GM21367 (cell line): ENCODE data around the gene CISD1.

Experiments used
- ATAC-seq: cut with Tn5 transposase; IDR thresholded peaks from one replicate; pipeline ENCODE4 v1.9.1; 2021; ENCODE audit not compliant: unreplicated experiment

The CISD1 gene

DNA sequence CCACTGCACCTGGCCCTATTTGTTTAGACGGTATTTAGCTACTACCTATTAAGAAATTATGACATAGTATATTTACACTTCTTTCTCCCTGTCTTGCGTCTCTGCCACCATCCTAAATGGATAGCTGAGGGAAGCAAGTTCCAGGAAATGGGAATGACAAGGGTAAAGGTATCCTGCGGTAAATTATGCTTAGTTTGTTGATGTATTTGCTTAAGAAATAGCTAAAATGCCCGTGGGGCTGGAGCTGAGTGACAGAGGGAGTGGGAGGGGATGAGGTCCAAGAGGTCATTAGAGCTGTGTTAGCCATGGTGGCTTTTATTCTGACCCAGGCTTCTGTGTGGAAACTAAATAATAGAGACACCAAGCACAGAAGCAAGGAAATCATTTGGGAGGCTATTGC, 36.9 kb downstream of the CISD1 start:
- ATAC-seq: no peak

DNA sequence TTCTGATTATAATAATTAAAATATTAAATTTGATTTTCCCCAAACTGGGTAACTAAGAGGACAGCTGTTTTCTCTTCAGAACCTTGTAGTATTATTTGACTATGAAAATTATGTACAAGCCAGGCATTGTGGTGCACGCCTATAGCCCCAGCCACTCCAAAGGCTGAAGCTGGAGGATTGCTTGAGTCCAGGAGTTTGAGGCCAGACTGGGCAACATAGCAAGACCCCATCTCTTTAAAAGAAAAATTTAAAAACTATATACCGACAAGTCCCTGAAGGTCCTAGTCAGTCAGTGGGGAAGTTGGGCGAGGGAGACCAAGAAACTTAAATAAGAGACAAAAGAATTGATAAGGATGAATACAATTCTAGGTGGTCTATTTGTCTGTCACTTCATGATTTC, 38.7 kb downstream of the CISD1 start:
- ATAC-seq: no peak

DNA sequence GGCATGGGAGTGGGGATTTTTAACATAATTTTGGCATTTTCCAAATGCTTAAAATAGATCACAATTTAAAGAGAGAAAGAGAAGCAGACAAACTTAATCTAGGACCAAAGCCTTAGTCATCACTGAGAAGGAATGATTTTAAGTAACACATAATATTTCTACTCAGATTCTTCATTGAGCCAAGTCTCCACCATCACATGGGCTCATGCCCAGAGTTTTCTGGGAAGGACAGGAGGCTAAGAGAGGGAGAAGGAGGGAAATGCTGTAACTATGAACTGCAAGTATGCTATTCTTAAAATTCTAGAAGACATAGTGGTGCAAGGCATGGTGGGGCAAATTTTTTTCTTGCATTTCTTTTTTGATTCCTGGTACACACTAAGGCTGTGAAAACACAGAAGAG, 42.1 kb downstream of the CISD1 start:
- no peak for ATAC-seq

DNA sequence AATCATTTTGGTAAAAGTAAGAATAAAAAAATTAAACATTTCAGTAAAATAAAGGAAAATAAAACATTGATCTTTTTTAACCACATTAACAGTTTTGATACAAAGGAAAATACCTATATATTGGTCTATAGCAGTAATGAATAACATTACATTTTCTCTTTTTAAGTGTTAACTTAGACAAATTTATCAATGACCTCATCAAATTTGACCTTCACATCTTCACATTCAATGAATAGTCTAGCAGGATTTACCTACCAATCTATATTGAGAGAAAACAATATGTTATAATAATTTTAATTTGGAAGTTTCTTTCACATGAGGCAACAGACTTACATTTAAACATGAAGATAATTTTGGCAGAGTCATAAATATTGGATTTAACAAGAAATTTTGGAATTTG, 47.9 kb downstream of the CISD1 start:
- no peak for ATAC-seq

DNA sequence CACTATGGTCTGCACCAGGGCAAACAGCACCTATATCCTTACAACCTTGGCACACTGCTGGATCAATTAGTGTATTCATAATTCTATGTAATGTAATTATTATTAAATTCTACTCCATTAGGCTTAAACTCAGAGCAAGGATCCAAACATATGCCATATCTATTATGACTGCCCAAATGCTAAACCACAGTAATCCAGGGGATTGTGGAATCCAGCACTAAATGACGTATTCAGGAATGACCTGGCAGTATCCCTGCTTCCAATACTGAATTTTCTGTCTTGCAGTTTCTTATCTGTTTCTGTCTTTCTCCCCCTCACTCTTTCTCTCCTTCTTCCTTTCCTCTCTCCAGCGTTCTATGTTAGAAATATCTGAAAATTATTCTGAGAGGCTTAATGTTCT, 49.4 kb downstream of the CISD1 start:
- ATAC-seq: no peak

DNA sequence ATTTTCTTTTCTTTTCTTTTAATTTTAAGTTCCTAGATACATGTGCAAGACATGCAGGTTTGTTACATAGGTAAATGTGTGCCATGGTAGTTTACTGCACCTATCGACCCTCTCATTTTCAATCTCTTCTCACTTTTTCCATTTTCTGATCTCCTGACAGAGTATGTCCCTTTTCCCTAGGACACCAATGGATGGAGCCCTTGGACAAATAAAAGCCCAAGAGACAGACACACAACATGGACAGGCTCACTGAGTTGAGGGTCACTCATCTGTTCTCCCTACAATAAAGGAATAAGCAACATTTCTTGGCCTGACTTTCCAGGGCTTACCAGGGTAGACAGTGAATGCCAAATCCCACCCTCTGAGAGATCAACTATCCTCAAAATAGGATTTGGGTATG, 50.6 kb downstream of the CISD1 start:
- no peak for ATAC-seq

DNA sequence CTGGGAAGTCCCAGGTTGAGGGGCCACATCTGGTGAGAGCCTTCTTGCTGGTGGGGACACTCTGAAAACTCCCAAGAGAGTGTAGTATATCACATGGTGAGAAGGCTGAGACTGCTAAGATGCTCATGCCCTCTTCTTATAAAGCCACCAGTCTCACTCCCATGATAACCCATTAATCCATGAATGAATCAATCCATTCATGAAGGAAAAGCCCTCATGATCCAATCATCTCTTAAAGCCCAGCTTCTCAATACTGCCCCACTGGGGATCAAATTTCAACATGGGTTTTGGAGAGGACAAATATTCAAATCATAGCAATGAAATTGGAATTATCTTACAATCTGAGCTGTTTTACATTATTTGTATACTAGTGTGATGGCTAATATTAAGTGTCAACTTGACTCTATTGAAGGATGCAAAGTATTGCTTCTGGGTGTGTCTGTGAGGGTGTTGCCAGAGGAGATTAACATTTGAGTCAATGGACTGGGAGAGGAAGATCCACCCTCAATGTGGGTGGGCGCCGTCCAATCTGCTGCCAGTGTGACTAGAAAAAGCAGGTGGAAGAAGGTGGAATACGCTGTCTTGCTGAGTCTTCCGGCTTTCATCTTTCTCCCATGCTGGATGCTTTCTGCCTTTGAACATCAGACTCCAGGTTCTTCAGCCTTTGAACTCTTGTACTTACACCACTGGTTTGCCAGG, 51.5 kb downstream of the CISD1 start:
- no peak for ATAC-seq

DNA sequence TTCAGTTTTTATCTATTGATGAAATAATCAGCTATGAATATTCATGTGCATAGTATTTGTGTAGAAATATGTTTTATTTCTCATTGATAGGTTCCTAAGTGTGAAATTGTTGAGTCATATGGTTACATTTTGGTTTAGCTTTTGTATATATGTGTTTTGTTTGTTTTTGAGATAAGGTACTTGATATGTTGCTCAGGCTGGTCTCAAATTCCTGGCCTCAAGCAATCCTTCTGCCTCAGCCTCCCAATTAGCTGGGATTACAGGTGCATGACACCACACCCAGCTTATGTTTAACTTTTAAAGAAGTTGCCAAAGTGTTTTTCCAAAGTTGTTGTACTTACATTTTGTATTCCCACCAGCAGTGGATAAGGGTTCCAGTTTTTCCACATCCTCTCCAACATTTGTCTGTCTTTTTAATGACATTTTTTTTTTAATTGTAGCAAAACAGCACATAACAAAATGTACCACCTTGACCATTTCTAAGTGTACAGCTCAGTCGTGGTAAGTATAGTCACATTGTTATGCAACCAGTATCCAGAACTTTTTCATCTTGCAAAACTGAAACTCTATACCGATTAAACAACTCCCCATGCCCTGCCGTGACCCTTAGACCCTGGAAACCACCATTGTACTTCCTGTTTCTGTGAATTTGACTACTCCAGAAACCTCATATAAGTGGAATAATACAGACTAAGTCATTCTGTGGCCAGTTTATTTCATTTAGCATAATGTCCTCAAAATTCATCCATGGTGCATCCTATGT, 53.3 kb downstream of the CISD1 start:
- no peak for ATAC-seq

DNA sequence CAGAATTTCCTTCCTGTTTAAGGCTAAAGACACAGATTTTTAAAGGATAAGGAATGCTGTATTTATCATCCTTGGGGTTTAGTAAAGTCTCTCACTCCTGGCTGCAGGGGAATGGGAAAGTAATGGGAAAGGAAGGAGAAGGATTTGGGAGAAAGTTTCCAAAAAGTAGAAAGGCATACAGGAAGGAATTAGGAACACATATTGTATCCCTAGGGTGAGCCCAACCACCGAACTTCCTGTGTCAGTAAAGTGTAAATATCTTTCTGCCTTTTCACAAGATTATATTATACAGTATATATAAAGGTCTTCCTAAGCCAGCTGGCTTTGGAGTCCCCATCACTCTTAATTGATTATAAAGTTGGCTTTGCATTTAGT, 53.9 kb downstream of the CISD1 start:
- ATAC-seq: no peak

DNA sequence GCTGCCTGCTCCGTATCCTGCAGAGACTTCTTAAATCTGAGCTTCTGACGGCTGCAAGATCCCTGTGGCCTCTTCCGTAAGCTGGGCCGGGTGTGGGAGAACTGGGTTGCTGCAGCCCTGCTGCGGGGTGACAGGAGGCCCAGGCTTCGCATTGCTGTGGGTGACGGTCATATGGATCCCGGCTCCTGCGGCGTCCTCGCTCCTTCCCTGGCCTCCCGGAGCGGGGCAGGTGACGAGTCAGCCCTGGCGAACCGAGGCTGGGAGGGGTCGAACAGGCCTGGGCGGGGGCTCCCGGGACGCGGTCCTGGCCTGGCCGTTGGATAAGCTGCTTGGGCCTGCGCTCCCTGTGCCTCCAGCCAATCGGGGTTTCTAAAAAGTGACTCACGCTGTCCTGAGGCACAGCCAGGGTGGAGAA, 58.0 kb downstream of the CISD1 start:
- ATAC-seq: no peak

DNA sequence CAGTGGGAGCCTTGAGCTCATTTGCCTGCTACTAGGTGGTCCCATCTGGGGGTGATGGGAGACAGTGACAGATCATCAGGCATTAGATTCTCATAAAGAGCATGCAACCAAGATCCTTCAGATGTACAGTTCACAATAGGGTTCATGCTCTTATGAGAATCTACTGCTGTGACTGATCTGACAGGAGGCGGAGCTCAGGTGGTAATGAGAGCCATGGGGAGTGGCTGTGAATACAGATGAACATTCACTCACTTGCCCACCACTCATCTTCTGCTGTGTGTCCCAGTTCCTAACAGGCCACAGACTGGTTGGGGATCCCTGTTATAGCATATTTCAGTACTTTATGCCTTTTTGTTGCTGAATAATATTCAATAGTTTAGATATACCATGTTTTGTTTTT, 59.3 kb downstream of the CISD1 start:
- ATAC-seq: no peak

DNA sequence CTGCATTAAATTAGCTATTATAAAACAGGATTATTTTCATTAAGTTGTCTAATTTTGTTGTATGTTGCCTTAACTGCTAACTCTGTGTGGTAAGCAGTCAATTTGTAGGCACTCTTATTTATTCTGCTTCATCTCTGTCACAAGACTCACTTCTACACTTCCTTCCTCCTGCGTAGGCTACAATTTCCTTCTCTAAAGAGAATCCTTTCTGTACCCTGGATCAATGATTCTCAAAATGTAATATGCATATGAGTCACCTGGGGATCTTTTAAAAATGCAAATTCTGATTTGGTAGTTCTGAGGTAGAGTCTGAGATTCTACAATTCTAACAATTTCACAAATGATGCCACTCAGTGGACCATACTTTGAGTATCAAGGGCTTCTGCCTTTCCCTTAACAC, 61.5 kb downstream of the CISD1 start:
- ATAC-seq: no peak

DNA sequence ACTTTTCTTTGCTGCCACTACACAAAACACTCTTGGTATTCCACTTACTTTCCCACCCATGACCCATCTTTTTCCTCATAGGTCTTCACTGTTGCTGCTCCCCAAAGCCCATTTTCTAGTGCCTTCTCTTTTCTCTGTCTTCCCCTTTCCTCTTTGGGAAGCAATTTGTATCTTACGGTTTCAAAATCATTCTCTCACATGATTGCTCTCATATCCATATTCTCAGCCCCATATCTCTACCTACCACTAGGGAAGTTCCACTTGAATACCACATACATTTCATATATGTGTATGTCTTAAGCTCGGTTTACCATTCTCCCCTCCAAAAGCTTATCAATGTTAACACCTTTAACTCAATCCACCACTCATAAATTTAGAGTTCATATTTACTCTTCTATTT, 62.7 kb downstream of the CISD1 start:
- no peak for ATAC-seq

DNA sequence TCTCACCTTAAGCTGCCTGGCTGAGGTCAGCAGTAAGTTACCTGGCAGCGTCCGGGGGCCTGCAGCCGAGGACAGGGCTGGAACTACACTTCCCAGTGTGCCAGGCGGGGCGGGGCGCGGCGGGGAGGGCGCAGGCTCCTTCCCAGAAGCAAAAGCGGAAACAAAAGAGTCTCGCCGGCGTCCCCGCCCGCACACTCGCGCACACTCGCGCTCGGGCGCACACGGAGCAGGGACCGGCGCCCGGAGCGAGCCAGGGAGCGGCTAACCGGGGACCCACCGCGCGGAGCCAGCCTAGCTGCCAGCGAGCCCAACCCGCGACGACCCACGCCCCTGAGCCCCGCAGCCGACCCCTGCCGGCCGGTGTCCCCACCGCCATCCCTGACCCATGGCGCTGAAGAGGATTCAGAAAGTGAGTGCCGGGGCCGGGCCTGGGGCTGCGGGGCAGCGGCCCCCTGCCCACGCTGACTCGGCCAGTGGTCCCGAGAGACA, 65.9 kb downstream of the CISD1 start, which contains the start of gene UBE2D1:
Gene UBE2D1 (plus strand): TSS at position 190 of the 489 bp plus-strand sequence. CDS start 196 bp downstream, at position 386.
- ATAC-seq: peak; percentile 97

DNA sequence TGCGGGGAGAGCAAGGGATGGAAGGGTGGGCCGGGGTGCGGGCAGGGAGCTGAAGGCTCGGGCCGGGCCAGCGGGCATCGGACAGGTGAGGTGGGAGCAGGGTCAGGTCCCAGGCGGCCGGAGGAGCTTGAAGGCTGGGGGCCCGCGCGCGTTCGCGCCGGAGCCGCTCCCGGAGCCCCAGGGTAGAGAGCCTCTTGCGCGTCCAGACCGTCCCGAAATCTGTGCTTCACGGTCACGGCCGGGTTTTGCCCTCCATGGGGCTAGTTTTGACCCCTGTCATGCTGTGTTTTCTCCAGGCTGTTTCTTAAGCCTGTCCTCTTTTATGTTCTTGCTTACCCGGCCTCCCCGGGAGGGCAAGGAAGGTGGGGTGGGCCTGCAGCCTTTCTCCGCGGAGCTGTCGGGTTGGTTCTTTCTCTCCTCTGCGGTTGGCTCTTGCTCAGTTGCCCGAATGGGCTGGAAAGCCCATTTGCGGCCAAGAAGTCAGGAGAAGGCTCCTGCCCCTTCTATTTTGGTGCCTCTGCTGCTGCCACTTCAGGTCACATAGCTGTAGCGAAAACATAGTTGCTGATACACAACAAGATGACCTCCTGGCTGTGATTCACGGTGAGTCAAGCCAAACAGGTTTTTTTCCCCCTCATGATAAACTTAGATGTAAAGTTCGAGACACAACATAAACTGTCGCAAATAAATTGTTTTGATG, 66.5 kb downstream of the CISD1 start:
- ATAC-seq: peak; percentile 41

DNA sequence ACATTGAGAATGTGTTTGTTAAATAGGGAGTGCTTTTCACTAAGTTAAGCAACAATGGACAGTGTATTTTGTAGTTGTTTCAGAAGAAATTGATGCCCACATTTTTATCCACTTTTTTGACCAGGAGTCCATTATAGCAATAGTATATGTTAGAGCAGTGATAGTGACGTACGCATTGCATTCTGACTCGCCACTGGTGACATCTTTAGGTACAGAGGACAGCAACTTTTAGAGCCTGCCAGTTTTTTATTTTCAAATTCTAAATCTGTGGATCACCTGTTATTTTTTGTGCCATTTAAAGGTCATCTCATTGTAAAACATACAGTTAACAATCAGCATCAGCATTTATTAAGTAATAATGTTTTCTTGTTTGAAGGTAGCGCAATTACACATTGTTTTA, 67.3 kb downstream of the CISD1 start:
- no peak for ATAC-seq
